Measurements from ENCODE around the gene C3orf33. TPM values are rescaled to one million over a fixed set of nuclear protein-coding genes. Genes with fewer than 3 reads are reported as not detected.

Gene C3orf33
- total and polyA plus RNA-seq, 2 donors (not counting 1 experiment from before 2014, with no cell fraction given): 0.88 to 1.7 TPM

- peaks cover 2% of the 10 kb centered on the region for H3K9me3 Mint-ChIP-seq (ENCODE audit: insufficient read depth)
- TF ChIP-seq EZH2 (IDR thresholded peaks at IDR 0.05; ENCODE audit: borderline replicate concordance, insufficient read depth, low read depth, low read length, poor library complexity, severe bottlenecking): no peak
- no peak for TF ChIP-seq CTCF (IDR thresholded peaks at IDR 0.05)
- H3K4me1 ChIP-seq (ENCODE audit: control insufficient read depth in 2 of 2, insufficient read depth in 2 of 2, low read length in 2 of 2): no peaks in the 10 kb centered on the region
These were observed 13.5 kb downstream of the C3orf33 start for GRCh38 chr3:155792532-155792931.

GRCh38 chr3:155791190-155791589, 14.9 kb downstream of the C3orf33 start:
- ChIA-PET POLR2A (no interaction called here), CTCF (no interaction called here)
- no peak overlapping the region for H3K4me2 ChIP-seq (replicated peaks; ENCODE audit: low read depth, low read length, poor library complexity, severe bottlenecking)
- no peaks in the 10 kb centered on the region for H3K4me1 Mint-ChIP-seq
- no peak overlapping the region for H3K27ac Mint-ChIP-seq
- 100% methylated on average over 2 of the region's 2 CpGs for WGBS (ENCODE audit: insufficient coverage)
- H3K36me3 ChIP-seq (replicated peaks in 1 of 2; ENCODE audit: control extremely low read depth in 1 of 2, control insufficient read depth in 1 of 2, extremely low read depth in 1 of 2, insufficient read depth in 2 of 2, low read length in 1 of 2): peaks cover 0 to 2% of the 10 kb centered on the region in 2 experiments
- no peak for TF ChIP-seq CTCF (IDR thresholded peaks at IDR 0.05)
- TF ChIP-seq EZH2 (IDR thresholded peaks at IDR 0.05; ENCODE audit: borderline replicate concordance, insufficient read depth, low read depth, low read length, poor library complexity, severe bottlenecking): no peak
- DNase-seq: no peak
- H3K4me3 ChIP-seq (ENCODE audit: control extremely low read depth in 1 of 5, extremely low read depth in 1 of 5, insufficient read depth in 1 of 5, low read depth in 2 of 5, low read length in 4 of 5): no peak overlapping the region
- H3K79me2 ChIP-seq (ENCODE audit: control insufficient read depth, insufficient read depth, low read length): no peaks in the 10 kb centered on the region
- no peaks in the 10 kb centered on the region for H3K4me1 ChIP-seq (ENCODE audit: control insufficient read depth in 2 of 2, insufficient read depth in 2 of 2, low read length in 2 of 2)
- H3K9me3 Mint-ChIP-seq (ENCODE audit: insufficient read depth): peaks cover 2% of the 10 kb centered on the region
- no peaks in the 10 kb centered on the region for H3K27me3 ChIP-seq (replicated peaks in 1 of 4; ENCODE audit: control extremely low read depth in 1 of 4, control insufficient read depth in 3 of 4, insufficient read depth in 4 of 4, low read length in 3 of 4)
- H3K27me3 Mint-ChIP-seq: no peaks in the 10 kb centered on the region
- no peak for ATAC-seq (ENCODE audit: low read depth)
- H4K20me1 ChIP-seq (ENCODE audit: control insufficient read depth, insufficient read depth, low read length, poor library complexity, severe bottlenecking): no peaks in the 10 kb centered on the region
- no peak overlapping the region for H3K4me3 Mint-ChIP-seq
- H3K9me3 ChIP-seq (ENCODE audit: control extremely low read depth in 1 of 3, control insufficient read depth in 2 of 3, insufficient read depth in 1 of 3, low read length in 2 of 3): no peaks in the 10 kb centered on the region
- intact Hi-C loops (cut with micrococcal nuclease): no loop called here
- no peak overlapping the region for H2AFZ ChIP-seq (ENCODE audit: insufficient read depth, low read depth, low read length, poor library complexity, severe bottlenecking)
- no peak overlapping the region for H3K27ac ChIP-seq (ENCODE audit: low read length in 2 of 2)
- no peak overlapping the region for H3K9ac ChIP-seq (ENCODE audit: low read length)

More at GRCh38 chr3:155792532-155792931, 13.5 kb downstream of the C3orf33 start:
- Mint-ChIP-seq H3K27me3 (no peaks in the 10 kb centered on the region), H3K4me3 (no peak overlapping the region), H3K4me1 (no peaks in the 10 kb centered on the region), H3K27ac (no peak overlapping the region)
- ChIA-PET CTCF (no interaction called here), POLR2A (no interaction called here)
- Histone ChIP-seq H3K36me3 (replicated peaks in 1 of 2; ENCODE audit: control extremely low read depth in 1 of 2, control insufficient read depth in 1 of 2, extremely low read depth in 1 of 2, insufficient read depth in 2 of 2, low read length in 1 of 2) (peaks cover 0 to 2% of the 10 kb centered on the region in 2 experiments), H2AFZ (ENCODE audit: insufficient read depth, low read depth, low read length, poor library complexity, severe bottlenecking) (no peak overlapping the region), H3K9ac (ENCODE audit: low read length) (no peak overlapping the region), H4K20me1 (ENCODE audit: control insufficient read depth, insufficient read depth, low read length, poor library complexity, severe bottlenecking) (no peaks in the 10 kb centered on the region), H3K9me3 (ENCODE audit: control extremely low read depth in 1 of 3, control insufficient read depth in 2 of 3, insufficient read depth in 1 of 3, low read length in 2 of 3) (no peaks in the 10 kb centered on the region), H3K4me2 (replicated peaks; ENCODE audit: low read depth, low read length, poor library complexity, severe bottlenecking) (no peak overlapping the region), H3K4me3 (ENCODE audit: control extremely low read depth in 1 of 5, extremely low read depth in 1 of 5, insufficient read depth in 1 of 5, low read depth in 2 of 5, low read length in 4 of 5) (no peak overlapping the region), H3K79me2 (ENCODE audit: control insufficient read depth, insufficient read depth, low read length) (no peaks in the 10 kb centered on the region), H3K27ac (ENCODE audit: low read length in 2 of 2) (no peak overlapping the region), H3K27me3 (replicated peaks in 1 of 4; ENCODE audit: control extremely low read depth in 1 of 4, control insufficient read depth in 3 of 4, insufficient read depth in 4 of 4, low read length in 3 of 4) (no peaks in the 10 kb centered on the region)
- DNase-seq: no peak
- no CpG with 5 or more reads among the region's 1 CpG for WGBS (ENCODE audit: insufficient coverage)
- intact Hi-C loops (cut with micrococcal nuclease): no loop called here
- no peak for ATAC-seq (ENCODE audit: low read depth)

Data from B cell (primary cell).